HEK293 (cell line): ENCODE data around the gene IL1RN.

Source experiments
- CTCF ChIA-PET: fragments of 350-600 bp; formaldehyde crosslinking; extraction: SDS; loops from one replicate; lab custom pipeline; 2021; ENCODE audit warnings: antibody characterized with exemption; lab: Yijun Ruan, JAX
- POLR2A ChIA-PET: fragments of 300-600 bp; formaldehyde crosslinking; extraction: SDS; loops from one replicate; lab custom pipeline; 2020; ENCODE audit warnings: antibody characterized with exemption, inconsistent platforms; lab: Yijun Ruan, JAX
- H3K27ac ChIP-seq: fragments of 200-500 bp; sonication (Bioruptor generic); 2 replicates; pipeline ENCODE4 v1.5.1; 2014; ENCODE audit warnings: low read depth, low read length, control low read depth, inconsistent platforms; ENCODE audit errors: extremely low read depth
- H3K36me3 ChIP-seq, 2 experiments: fragments of 200-500 bp in 1 of 2; sonication (Bioruptor generic) in 1 of 2; 1 replicate in 1 of 2; 2 replicates in 1 of 2; pipeline ENCODE4 v1.5.1; 2014 to 2017; ENCODE audit warnings: inconsistent platforms in 2 of 2, low read length in 2 of 2; ENCODE audit not compliant: control insufficient read depth in 2 of 2, insufficient read depth in 1 of 2
- H3K4me1 ChIP-seq: fragments of 200-500 bp; sonication (Bioruptor generic); 2 replicates; pipeline ENCODE4 v1.5.1; 2014; ENCODE audit warnings: mild to moderate bottlenecking, low read length, inconsistent platforms; ENCODE audit not compliant: control insufficient read depth, insufficient read depth
- H3K4me3 ChIP-seq: 2 replicates; pipeline ENCODE4 v1.5.1; 2011; ENCODE audit warnings: low read depth, mild to moderate bottlenecking, control low read depth, low read length, moderate library complexity
- H3K9me3 ChIP-seq: fragments of 200-500 bp; sonication (Bioruptor generic); 2 replicates; pipeline ENCODE4 v1.5.1; 2014; ENCODE audit warnings: low read depth, low read length, inconsistent platforms; ENCODE audit not compliant: control insufficient read depth, insufficient read depth
- ATF2 ChIP-seq: fragments of 450-650 bp; formaldehyde crosslinking; IDR thresholded peaks from 2 replicates; pipeline ENCODE4 v1.5.1; 2016; ENCODE audit warnings: missing biosample characterization, missing genetic modification characterization, low read depth
- BCL11B ChIP-seq: fragments of 450-650 bp; formaldehyde crosslinking; IDR thresholded peaks from 2 replicates; pipeline ENCODE4 v1.5.1; 2016; ENCODE audit warnings: low read depth, missing biosample characterization, missing genetic modification characterization
- KLF8 ChIP-seq: fragments of 450-650 bp; formaldehyde crosslinking; IDR thresholded peaks from 2 replicates; pipeline ENCODE4 v1.5.1; 2016; ENCODE audit warnings: missing biosample characterization, missing genetic modification characterization
- PBX3 ChIP-seq: sonication (generic); formaldehyde crosslinking; IDR thresholded peaks from 2 replicates; pipeline ENCODE4 v1.8.1; 2022; ENCODE audit warnings: mild to moderate bottlenecking, moderate library complexity, missing genetic modification reagents
- PRDM4 ChIP-seq: fragments of 450-650 bp; formaldehyde crosslinking; IDR thresholded peaks from 2 replicates; pipeline ENCODE4 v1.5.1; 2017; ENCODE audit warnings: missing biosample characterization, missing genetic modification characterization
- YY2 ChIP-seq: fragments of 450-650 bp; formaldehyde crosslinking; IDR thresholded peaks from 2 replicates; pipeline ENCODE4 v1.5.1; 2016; ENCODE audit warnings: missing biosample characterization, missing genetic modification characterization
- ZBTB1 ChIP-seq: fragments of 450-650 bp; formaldehyde crosslinking; IDR thresholded peaks from 2 replicates; pipeline ENCODE4 v1.5.1; 2016; ENCODE audit warnings: missing biosample characterization, missing genetic modification characterization
- ZBTB21 ChIP-seq: fragments of 450-650 bp; formaldehyde crosslinking; IDR thresholded peaks from 2 replicates; pipeline ENCODE4 v1.5.1; 2017; ENCODE audit warnings: missing biosample characterization, missing genetic modification characterization
- ZNF133 ChIP-seq: fragments of 450-650 bp; formaldehyde crosslinking; IDR thresholded peaks from 2 replicates; pipeline ENCODE4 v1.5.1; 2016; ENCODE audit warnings: missing biosample characterization, missing genetic modification characterization
- ZNF146 ChIP-seq: fragments of 450-650 bp; formaldehyde crosslinking; IDR thresholded peaks from 2 replicates; pipeline ENCODE4 v1.5.1; 2016; ENCODE audit warnings: missing biosample characterization, missing genetic modification characterization
- ZNF155 ChIP-seq: fragments of 450-650 bp; formaldehyde crosslinking; IDR thresholded peaks from 2 replicates; pipeline ENCODE4 v1.5.1; 2016; ENCODE audit warnings: missing biosample characterization, missing genetic modification characterization
- ZNF16 ChIP-seq: fragments of 450-650 bp; formaldehyde crosslinking; IDR thresholded peaks from 2 replicates; pipeline ENCODE4 v1.5.1; 2016; ENCODE audit warnings: low read depth, missing biosample characterization, missing genetic modification characterization
- ZNF169 ChIP-seq: fragments of 450-650 bp; formaldehyde crosslinking; IDR thresholded peaks from 2 replicates; pipeline ENCODE4 v1.5.1; 2016; ENCODE audit warnings: missing biosample characterization, missing genetic modification characterization
- ZNF211 ChIP-seq: fragments of 450-650 bp; formaldehyde crosslinking; IDR thresholded peaks from 2 replicates; pipeline ENCODE4 v1.5.1; 2016; ENCODE audit warnings: low read depth, missing biosample characterization, missing genetic modification characterization
- ZNF292 ChIP-seq: fragments of 450-650 bp; formaldehyde crosslinking; IDR thresholded peaks from 2 replicates; pipeline ENCODE4 v1.5.1; 2016; ENCODE audit warnings: low read depth, missing biosample characterization, missing genetic modification characterization, borderline replicate concordance
- ZNF350 ChIP-seq: fragments of 450-650 bp; formaldehyde crosslinking; IDR thresholded peaks from 2 replicates; pipeline ENCODE4 v1.5.0; 2017; ENCODE audit warnings: missing biosample characterization, mild to moderate bottlenecking, missing genetic modification characterization
- ZNF366 ChIP-seq: fragments of 450-650 bp; formaldehyde crosslinking; conservative IDR thresholded peaks from 2 replicates; pipeline ENCODE4 v1.5.1; 2016; ENCODE audit warnings: missing biosample characterization, missing genetic modification characterization
- ZNF423 ChIP-seq: fragments of 450-650 bp; formaldehyde crosslinking; IDR thresholded peaks from 2 replicates; pipeline ENCODE4 v1.5.1; 2016; ENCODE audit warnings: missing biosample characterization, missing genetic modification characterization
- ZNF514 ChIP-seq: fragments of 450-650 bp; formaldehyde crosslinking; IDR thresholded peaks from 2 replicates; pipeline ENCODE4 v1.5.1; 2016; ENCODE audit warnings: missing biosample characterization, missing genetic modification characterization
- ZNF580 ChIP-seq: fragments of 450-650 bp; formaldehyde crosslinking; IDR thresholded peaks from 2 replicates; pipeline ENCODE4 v1.5.1; 2016; ENCODE audit warnings: missing biosample characterization, missing genetic modification characterization
- ZNF658 ChIP-seq: fragments of 450-650 bp; formaldehyde crosslinking; IDR thresholded peaks from 2 replicates; pipeline ENCODE4; 2016; ENCODE audit warnings: missing biosample characterization, missing genetic modification characterization
- TF ChIP-seq, protein P1 (sequence below): fragments of 450-650 bp; formaldehyde crosslinking; IDR thresholded peaks from 2 replicates; pipeline ENCODE4 v1.5.1; 2017; ENCODE audit warnings: missing biosample characterization, missing genetic modification characterization
- TF ChIP-seq, protein P2 (sequence below): fragments of 450-650 bp; formaldehyde crosslinking; IDR thresholded peaks from 2 replicates; pipeline ENCODE4 v1.5.1; 2016; ENCODE audit warnings: missing biosample characterization, missing genetic modification characterization

Gene IL1RN

DNA sequence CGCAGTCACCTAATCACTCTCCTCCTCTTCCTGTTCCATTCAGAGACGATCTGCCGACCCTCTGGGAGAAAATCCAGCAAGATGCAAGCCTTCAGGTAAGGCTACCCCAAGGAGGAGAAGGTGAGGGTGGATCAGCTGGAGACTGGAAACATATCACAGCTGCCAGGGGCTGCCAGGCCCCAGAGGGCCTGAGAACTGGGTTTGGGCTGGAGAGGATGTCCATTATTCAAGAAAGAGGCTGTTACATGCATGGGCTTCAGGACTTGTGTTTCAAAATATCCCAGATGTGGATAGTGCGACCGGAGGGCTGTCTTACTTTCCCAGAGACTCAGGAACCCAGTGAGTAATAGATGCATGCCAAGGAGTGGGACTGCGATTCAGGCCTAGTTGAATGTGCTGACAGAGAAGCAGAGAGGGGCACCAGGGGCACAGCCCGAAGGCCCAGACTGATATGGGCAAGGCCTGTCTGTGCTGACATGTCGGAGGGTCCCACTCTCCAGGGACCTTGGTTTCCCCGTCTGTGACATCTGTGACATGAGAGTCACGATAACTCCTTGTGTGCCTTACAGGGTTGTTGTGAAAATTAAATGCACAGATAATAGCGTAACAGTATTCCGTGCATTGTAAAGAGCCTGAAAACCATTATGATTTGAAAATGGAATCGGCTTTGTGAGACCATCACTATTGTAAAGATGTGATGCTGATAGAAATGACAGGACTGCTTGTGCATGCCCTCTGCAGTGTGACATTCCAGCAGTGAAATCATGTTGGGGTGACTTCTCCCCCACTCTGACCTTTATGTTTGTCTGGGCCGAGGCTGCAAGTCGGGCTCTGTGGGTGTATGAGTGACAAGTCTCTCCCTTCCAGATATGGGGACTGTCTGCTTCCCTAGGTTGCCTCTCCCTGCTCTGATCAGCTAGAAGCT, 510 bp downstream of the IL1RN start:
- TF ChIP-seq ZNF514 (no peak), KLF8 (tag by site-specific recombination) (no peak), ZNF350 (tag by site-specific recombination) (no peak), ATF2 (tag by site-specific recombination) (no peak), ZNF133 (tag by site-specific recombination) (no peak), ZNF292 (tag by site-specific recombination) (no peak), ZNF658 (tag by site-specific recombination) (no peak), ZNF155 (tag by site-specific recombination) (no peak), YY2 (tag by site-specific recombination) (no peak), ZNF16 (tag by site-specific recombination) (no peak), ZNF211 (tag by site-specific recombination) (no peak)
- TF ChIP-seq, protein P1, sequence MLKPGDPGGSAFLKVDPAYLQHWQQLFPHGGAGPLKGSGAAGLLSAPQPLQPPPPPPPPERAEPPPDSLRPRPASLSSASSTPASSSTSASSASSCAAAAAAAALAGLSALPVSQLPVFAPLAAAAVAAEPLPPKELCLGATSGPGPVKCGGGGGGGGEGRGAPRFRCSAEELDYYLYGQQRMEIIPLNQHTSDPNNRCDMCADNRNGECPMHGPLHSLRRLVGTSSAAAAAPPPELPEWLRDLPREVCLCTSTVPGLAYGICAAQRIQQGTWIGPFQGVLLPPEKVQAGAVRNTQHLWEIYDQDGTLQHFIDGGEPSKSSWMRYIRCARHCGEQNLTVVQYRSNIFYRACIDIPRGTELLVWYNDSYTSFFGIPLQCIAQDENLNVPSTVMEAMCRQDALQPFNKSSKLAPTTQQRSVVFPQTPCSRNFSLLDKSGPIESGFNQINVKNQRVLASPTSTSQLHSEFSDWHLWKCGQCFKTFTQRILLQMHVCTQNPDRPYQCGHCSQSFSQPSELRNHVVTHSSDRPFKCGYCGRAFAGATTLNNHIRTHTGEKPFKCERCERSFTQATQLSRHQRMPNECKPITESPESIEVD: no peak
- TF ChIP-seq, all 188 proteins: peak for 0
- ChIA-PET POLR2A (no interaction called here), CTCF (interaction anchor here (0.6 to 1.9 kb wide), 4 partner anchors 9 to 48 kb away, joined by 4 to 15 read pairs (median 4); no protein-coding TSS in a partner anchor)
- Histone ChIP-seq H3K9me3 (no peaks in the 10 kb centered on the region), H3K4me1 (no peaks in the 10 kb centered on the region), H3K36me3 (no peaks in the 10 kb centered on the region), H3K4me3 (no peak overlapping the region), H3K27ac (no peak overlapping the region)

DNA sequence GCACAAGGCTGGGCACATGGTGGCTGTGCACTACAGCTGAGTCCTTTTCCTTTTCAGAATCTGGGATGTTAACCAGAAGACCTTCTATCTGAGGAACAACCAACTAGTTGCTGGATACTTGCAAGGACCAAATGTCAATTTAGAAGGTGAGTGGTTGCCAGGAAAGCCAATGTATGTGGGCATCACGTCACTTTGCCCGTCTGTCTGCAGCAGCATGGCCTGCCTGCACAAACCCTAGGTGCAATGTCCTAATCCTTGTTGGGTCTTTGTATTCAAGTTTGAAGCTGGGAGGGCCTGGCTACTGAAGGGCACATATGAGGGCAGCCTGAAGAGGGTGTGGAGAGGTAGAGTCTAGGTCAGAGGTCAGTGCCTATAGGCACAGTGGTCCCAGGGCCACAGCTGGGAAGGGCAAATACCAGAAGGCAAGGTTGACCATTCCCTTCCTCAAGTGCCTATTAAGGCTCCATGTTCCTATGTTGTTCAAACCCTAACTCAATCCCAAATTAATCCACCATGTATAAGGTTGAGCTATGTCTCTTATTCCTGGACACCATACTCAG, 2.2 kb downstream of the IL1RN start:
- no peaks in the 10 kb centered on the region for H3K9me3 ChIP-seq
- POLR2A ChIA-PET: no interaction called here
- H3K4me3 ChIP-seq: no peak overlapping the region
- H3K36me3 ChIP-seq: no peaks in the 10 kb centered on the region
- CTCF ChIA-PET: interaction anchor here (0.6 to 1.9 kb wide), 2 partner anchors 8 to 70 kb away, joined by 3 to 15 read pairs; no protein-coding TSS in a partner anchor
- H3K4me1 ChIP-seq: no peaks in the 10 kb centered on the region
- no peak overlapping the region for H3K27ac ChIP-seq
- TF ChIP-seq ZNF423: no peak
- no peak for TF ChIP-seq ZNF350 (tag by site-specific recombination)
- no peak for TF ChIP-seq ZBTB1
- TF ChIP-seq, protein P2, sequence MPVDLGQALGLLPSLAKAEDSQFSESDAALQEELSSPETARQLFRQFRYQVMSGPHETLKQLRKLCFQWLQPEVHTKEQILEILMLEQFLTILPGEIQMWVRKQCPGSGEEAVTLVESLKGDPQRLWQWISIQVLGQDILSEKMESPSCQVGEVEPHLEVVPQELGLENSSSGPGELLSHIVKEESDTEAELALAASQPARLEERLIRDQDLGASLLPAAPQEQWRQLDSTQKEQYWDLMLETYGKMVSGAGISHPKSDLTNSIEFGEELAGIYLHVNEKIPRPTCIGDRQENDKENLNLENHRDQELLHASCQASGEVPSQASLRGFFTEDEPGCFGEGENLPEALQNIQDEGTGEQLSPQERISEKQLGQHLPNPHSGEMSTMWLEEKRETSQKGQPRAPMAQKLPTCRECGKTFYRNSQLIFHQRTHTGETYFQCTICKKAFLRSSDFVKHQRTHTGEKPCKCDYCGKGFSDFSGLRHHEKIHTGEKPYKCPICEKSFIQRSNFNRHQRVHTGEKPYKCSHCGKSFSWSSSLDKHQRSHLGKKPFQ (tag by site-specific recombination): no peak
- TF ChIP-seq YY2 (tag by site-specific recombination): no peak
- no peak for TF ChIP-seq PBX3
- TF ChIP-seq ZBTB21 (tag by site-specific recombination): no peak
- TF ChIP-seq BCL11B (tag by site-specific recombination): no peak
- no peak for TF ChIP-seq ZNF169
- no peak for TF ChIP-seq PRDM4
- TF ChIP-seq ZNF580 (tag by site-specific recombination): no peak
- TF ChIP-seq ZNF146: no peak
- TF ChIP-seq ZNF366: no peak
